ENCODE results near the gene FBXL3.
"Not testable (repeated sequence)": the region's sequence is repeated elsewhere in the genome, so short reads cannot be mapped to it uniquely, and the experiment has no call there.

The FBXL3 gene

DNA sequence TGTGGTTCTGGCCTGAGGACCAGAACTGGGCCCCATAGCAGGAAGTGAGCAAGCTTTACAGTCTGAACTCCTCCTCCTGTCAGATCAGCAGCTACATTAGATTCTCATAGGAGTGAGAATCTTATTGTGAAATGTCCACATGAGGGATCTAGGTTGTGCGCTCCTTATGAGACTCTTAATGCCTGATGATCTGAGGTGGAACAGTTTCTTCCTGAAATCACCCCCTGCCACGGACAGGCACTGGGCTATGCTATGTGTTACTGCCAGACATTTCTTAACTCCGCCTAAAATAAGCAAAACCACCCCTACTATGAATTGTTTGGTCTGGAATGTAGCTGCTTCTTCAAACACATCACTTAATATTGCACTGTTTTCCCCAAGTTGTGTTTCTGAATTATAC is 4.6 kb downstream of the FBXL3 start:
- DNase-seq, result no peak

DNA sequence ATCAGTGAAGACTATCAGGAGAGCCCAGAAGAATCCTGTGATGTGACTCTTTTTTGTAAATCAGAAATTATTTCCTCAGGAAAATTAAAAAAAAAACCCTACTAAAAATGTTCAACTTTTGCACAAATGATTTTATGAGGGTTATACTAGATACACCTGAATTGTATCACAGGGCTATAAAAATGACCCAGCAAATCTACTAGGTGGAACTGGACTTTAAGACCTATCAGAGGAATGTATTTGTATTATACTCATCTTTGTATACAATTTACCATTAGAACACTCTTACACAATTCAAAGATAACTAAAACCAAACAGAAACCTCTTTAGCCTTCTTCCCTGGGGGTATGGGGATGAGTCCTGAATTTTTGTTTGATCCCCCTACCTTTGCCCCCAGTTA is 7.2 kb downstream of the FBXL3 start:
- DNase-seq, result no peak

DNA sequence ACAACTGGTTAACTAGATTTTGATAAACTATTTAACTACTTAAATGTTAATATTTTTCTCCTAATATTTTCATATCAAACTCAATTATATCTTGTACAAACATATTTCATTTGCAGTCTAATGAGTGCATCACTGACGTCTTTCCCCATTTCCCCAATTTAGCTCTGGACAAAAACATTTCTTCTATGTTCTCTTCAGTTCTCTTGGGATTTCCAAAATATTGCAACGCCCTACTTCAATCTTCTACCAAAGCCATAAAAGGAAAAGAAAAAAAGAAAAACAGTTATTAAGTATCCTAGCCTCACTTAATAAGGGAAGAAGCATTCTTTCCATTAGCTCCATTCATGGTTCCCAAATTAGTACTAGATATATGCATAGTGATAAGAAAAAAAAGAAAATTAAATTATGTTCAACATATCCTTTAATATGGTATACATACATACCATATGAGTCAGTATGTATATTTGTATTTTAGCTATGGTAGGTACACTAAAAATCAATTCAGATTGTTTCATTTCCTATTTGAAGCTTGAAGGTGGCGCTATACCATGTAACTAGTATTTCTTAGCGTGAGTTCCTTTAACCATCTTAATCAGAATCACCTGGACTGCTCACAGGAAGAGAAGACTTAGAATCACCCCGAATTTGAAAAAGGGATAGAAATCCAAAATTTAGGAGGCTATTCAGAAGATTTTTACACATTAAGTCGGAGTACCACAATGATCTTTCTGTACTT is 9.9 kb downstream of the FBXL3 start:
- DNase-seq, result no peak

DNA sequence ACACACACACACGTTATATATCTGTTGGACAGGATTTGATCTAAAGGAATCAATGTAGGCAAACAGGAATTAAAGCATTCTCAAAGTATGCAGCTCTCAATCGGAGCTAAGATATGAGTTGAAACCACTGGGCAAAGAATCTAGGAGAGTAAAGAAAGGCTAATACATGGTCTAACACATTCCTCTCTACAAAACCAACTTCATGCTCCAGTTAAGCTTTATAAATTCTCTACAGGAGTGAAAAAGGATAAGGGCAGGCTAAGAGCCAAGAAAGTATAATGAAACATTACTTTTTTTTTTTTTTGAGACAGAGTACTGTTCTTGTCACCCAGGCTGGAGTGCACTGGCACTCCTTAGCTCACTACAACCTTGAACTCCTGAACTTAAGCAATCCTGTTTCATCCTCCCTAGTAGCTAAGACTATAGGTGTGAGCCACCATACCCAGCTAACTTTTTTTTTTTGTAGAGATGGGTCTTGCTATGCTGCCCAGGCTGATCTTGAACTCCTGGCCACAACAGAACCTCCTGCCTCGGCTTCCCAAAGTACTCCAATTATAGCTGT is 10.6 kb downstream of the FBXL3 start:
- DNase-seq, result no peak

DNA sequence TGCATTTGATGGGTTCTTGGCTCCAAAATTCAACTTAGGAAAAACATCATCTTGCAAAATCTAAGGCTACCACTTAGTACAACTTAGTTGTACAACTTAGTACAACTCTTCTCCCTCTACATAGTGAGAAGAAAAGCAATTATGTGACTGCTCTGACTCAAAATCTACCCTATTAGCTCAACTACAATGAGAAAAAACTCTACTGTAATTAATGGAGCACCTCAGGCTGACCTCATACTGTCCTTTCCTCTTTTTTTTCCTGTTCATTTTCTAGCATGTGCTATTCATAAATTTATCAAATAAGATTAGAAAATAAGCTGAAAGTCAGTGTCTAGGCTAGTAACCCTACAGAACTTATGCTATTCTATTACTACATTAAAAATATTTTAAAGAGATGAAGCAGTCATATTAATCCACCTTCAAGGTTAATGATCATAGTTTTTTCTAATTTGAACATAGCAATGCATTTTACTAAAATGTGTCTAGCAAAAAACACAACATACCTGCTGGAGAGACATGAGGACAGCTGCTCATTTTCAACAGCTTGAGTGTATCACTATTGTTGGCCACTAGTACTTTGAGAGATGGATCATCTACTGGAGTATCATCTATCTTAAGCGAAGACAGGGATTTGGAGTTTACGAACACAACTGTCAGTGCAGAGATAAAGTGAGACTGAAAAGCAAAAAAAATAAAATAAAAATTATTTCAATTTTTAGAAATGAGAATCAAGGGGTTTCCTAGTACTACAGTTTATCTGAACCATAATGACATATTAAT is 11.9 kb downstream of the FBXL3 start:
- no peak for DNase-seq

DNA sequence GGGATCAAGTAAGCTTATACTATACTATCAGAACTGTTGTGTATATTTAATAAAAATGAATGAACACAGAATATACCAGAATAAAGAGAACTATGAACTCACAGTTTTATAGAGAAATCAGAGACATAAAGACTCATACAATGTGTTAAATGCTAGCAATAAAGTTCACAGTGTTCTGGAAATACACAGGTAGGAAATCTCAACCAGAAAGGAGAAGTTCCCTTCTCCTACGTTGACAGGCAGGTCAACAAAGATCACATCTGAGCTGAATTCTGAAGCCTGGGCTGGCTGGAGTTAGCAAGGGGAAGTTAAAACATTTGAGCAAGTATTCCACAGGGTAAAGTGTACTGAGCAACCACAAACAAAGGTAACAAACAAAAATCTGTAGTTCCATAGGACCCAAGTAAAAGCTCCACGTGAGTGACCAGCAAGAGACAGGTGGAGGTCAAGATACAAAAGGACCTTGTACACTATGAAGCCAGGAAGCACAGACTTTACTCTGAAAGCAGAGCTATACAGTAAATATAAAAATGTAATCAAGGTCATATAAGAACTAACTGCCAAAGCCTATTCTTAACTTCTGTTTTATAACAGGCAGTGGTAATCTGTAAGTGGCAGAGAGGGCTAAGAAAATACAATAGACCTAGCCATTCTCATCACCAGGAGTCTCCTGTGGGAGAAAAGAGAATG is 13.0 kb downstream of the FBXL3 start:
- DNase-seq, result no peak

DNA sequence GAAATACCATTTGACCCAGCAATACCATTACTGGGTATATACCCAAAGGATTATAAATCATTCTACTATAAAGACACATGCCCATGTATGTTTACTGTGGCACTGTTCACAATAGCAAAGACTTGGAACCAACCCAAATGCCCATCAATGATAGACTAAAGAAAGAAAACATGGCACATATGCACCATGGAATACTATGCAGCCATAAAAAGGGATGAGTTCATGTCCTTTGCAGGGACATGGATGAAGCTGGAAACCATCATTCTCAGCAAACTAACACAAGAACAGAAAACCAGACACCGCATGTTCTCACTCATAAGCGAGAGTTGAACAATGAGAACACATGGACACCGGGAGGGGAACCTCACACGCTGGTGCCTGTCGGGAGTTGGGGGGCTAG is 17.2 kb downstream of the FBXL3 start:
- DNase-seq, result not testable (repeated sequence)

DNA sequence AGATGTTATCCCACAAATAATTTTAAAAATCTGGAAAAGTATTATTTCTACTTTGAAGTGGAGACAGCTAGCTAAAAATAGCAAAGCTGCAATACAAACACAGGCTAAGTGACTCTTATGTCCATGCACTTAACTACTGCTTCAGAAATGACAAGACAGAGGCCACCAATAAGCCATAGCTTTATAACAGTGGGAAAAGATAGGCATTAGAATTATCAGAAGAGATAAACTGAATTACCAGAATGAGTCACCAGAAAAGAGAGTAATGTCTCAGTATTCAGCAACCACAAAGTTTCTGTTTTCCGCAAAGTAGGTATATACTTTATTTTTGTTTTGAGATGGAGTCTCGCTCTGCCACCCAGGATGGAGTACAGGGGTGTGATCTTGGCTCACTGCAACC is 17.9 kb downstream of the FBXL3 start:
- no peak for DNase-seq

DNA sequence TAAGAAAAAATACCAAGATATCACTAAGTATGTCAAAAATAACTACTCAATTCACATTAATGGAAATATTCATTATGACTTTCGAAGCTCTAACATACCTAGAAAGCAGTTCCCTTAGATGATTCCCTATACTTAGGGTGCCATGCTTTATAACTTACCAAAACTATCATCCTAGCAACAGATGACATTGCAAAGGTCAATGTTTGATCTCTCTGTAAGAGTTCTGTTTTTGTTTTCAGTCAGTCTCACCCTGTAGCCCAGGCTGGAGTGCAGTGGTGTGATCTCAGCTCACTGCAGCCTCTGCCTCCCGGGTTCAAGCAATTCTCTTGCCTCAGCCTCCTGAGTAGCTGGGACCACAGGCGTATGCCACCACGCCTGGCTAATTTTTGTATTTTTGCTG is 18.6 kb downstream of the FBXL3 start:
- DNase-seq, result not testable (repeated sequence)

DNA sequence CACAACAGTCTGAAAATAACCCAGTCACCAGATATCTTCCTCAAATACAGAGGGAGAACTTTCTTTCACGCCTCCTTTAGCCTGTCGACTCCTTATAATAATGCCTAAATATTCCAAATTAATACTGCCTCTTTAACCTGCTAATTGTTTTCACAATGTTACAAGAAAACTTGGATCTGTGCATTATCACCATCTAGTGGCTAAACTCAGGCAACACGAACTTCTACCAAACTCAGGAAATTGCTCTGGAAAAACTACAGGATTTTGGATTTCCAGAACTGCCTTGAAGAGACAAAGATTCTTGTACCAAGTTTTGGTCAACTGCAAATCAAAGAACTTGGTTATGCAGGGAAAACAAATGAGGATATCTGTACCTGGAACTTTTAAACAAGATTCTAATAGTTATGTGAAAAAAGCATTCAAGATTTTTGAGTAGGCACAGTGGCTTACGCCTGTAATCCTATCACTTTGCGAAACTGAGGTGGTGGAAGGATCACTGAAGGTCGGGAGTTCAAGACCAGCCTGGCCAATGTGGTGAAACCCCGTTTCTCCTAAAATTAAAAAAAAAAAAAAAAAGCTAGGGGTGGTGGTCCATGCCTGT is 24.3 kb downstream of the FBXL3 start:
- peak in 1 of 2 experiments; percentile 35 for DNase-seq

DNA sequence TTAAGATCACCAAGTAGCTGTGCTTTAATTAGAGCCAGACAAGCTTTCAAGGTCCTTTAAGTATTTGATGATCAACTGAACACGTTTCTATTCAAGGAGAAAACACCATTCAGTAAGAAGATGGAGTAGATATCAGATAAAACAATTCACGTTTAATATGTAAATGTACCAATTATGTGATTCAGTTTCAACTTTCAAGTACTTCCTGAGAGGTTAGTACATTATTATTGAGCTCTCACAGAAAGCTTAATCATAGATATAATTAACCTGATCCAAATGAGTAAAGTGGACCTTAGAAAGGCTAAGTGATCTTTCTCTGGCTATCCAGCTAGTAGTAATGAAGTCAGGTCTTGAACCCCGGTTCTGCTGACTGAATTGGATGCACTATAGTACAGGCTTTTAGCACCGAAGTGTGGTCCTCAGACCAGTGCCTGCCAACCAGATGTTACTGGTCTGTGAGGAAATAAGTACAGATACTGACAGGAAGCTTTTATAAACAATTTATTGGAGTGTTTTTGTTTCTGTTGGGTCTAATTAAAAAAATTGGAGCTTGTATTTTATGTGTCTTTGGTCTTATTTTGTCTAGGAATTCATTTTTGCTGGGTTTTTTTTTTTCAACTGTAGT is 24.9 kb downstream of the FBXL3 start:
- no peak for DNase-seq

DNA sequence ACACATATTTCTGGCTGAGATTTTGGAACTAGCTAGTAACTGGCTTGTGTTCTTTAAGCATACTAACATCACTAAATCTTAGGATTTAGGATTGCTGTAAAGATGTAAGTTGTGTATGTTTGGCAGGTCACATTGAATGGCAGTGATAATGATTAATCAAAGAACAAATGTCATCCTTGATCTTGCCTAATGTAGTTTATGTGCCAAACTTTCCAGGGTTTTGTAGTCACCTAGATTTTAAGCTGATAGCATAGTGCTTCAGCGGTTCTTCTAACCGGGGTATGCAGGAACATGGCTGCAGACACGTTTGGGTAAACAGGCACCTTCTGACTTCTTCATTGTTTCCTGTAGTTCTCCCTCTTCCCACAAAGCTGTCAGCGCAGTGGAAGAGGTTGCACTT is 25.4 kb downstream of the FBXL3 start:
- no peak for DNase-seq

DNA sequence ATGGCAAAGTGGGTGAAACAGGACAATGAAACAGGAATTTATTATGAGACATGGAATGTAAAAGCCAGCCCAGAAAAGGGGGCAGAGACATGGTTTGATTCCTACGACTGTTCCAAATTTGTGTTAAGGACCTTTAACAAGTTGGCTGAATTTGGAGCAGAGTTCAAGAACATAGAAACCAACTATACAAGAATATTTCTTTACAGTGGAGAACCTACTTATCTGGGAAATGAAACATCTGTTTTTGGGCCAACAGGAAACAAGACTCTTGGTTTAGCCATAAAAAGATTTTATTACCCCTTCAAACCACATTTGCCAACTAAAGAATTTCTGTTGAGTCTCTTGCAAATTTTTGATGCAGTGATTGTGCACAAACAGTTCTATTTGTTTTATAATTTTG is 26.5 kb downstream of the FBXL3 start:
- no peak for DNase-seq

DNA sequence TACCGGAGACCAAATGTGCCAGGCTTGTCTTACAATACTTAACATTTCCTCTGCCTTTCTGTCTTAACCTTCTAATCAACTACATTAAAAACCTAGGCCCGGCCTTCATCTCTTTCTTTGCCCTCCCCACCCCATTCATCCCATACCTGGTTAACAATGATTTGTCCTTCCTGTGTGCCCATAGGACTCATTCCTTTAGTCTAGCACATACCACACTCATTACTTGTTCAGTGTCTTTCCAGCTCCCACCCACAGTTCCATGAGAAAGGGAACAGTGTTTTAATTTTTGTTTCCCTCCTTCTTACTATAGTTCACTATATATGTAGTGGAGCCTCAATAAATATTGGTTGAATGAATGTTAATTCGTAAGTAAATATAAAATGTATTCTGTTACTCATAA is 32.7 kb downstream of the FBXL3 start:
- DNase-seq, result no peak

DNA sequence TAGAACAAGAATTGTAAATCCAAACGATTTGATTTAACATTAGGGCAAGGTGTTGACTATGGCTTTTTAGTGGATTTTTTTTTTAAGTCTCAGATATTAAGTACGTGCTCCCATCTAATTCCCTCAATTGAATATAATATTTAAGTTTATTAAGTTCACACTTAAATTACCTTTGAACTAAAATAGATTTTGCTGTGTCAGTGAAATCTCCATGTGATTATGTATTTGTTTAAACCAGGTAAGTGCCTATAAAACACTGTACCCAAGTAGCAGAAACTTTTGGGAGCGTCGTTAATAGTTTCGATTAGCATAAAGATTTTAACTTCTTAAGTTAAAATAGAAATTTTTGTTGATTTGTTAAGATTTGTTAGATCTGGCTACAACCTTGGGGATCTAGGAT is 33.5 kb downstream of the FBXL3 start:
- DNase-seq, result no peak

DNA sequence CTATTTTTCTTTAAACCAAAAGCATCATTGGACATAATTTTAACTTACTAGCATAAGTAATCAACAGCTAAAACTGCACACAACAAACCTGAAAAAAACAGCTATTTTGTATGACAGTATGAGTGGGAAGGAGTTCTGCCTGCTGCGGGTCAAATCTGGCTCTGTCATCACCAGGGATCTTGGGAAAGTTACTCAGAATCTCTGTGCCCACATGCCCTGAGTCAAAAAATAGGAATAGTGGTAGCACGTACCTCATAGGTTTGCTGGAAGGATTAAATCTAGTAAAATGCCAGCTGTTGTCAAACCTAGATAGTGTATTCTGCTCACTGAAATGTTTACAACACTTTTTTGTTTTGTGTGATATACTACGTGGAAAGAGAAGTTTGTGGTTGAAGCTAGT is 33.9 kb downstream of the FBXL3 start:
- DNase-seq, result no peak

DNA sequence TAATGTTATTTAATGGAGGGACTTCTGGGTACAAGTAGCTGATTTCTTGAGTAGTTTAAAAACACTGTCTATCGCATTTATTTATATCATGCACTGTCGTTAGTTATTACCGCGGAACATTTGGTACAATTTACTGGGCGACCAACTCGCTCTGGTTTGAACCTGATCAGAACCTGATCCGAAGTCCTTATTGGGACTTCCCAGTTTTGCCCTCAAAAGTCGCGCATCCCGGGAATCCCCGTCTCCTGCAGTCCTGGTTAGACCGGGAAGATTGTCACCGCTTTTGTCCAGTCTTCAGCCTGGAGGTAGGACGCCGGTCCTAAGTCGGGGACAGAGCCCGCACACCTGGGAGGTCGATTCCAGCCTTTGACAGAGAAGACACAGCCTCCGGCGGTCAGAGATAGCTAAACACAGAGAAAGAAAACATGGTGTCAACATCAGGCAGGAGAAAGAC is 34.4 kb downstream of the FBXL3 start:
- DNase-seq, result no peak

DNA sequence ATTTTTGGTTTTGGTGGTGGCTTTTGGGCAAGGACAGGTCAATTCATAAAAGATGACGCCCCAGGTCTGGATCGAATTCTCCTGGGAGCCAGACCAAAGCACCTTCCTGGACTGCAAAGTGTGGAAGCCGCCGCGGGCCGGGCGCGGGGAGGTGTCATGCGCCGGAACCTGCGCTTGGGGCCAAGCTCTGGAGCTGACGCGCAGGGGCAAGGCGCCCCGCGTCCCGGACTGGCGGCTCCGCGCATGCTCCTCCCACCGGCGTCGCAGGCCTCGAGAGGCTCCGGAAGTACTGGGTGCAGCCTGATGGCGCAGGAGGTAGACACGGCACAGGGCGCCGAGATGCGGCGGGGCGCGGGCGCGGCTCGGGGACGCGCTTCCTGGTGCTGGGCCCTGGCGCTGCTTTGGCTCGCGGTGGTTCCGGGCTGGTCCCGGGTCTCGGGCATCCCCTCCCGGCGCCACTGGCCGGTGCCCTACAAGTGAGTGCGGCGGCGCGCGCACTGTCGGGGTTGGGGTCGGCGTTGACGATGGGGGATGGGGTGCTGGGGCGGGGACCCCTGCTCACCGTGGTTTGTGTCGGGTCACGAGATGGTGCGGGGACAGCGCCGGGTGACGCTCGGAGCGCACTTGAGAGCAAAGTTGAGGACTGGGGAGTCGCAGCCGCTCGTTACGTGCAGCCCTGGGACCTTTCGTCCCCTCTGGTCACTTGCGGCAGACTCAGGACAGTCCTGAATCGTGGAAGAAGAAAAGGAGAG is 35.0 kb downstream of the FBXL3 start, which contains the start of gene CLN5:
CLN5 (plus strand) TSS at position 286 of the 752 bp plus-strand sequence; CDS start at position 304, 18 bp downstream.
- DNase-seq, result peak; percentile 87 to 92

DNA sequence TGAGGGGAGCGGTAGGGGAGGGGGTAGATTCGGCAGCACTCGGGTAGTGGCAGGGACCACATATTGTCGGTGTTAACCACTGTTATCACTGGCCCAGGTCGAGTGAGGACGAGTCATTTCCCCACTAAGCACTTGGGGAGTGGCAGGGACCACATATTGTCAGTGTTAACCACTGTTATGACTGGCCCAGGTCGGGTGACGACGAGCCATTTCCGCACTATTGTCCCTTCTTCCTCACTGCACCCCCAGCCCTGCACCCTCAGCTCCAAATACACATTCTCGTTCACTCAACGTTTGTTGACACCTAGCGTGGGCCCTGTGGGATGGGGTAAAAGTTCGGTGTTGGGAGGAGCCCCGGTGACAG is 35.5 kb downstream of the FBXL3 start:
- no peak for DNase-seq

DNA sequence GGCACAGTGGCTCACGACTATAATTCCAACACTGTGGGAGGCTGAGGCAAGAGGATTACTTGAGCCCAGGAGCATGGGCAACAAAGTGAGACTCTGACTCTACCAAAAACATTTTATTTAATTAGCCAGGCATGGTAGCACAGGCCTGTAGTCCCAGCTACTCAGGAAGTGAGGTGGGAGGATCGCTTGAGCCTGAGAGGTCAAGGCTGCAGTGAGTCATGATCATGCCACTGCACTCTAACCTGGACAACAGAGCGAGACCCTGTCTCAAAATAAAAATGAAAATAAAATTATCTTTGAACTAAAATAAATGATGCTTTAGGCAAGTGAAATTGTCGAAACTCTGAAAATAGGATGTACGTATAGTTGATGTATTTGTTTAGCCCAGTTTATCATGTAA is 43.3 kb downstream of the FBXL3 start:
- no peak for DNase-seq

DNA sequence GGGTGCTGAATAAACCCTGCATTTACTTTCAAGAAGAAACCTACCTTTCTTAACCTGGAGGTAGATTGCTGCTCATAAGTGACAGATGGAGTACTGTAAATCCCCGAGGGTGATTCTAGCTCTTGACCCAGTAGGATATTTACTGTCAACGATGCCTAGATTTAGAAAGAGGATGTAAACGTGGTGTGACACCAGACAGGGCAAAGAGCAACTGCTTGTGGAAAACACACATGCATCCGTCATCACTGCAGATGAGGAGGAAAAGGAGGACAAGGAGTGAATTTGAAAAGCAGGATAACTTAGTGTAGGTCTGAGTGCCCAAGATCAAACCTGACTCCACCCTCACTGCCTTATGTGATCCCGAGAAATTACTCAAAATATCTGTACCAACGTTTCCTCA is 44.9 kb downstream of the FBXL3 start:
- no peak for DNase-seq

Data from NCI-H2081 (cell line).